ENCODE results near the gene KRTAP16-1.
A peak's percentile ranks its signal among the peaks of the same experiment; 100 is the strongest.

The KRTAP16-1 gene

GRCh38 chr17:41328207-41328606 is 19.1 kb upstream of the KRTAP16-1 start:
- no peak for DNase-seq

GRCh38 chr17:41327411-41328120 is 18.5 kb upstream of the KRTAP16-1 start:
- no peak for DNase-seq

GRCh38 chr17:41326173-41327145 is 17.4 kb upstream of the KRTAP16-1 start:
- no peak for DNase-seq

- no peak for DNase-seq
Observed at GRCh38 chr17:41325611-41326010, 16.5 kb upstream of the KRTAP16-1 start.

- DNase-seq: no peak
Observed at GRCh38 chr17:41325126-41325525, 16.0 kb upstream of the KRTAP16-1 start.

- no peak for DNase-seq
Observed at GRCh38 chr17:41324180-41325075, 15.3 kb upstream of the KRTAP16-1 start.

GRCh38 chr17:41322903-41323895 is 14.1 kb upstream of the KRTAP16-1 start:
- no peak for DNase-seq

- DNase-seq: peak; percentile 53
Observed at GRCh38 chr17:41322094-41322902, 13.2 kb upstream of the KRTAP16-1 start.

- DNase-seq: no peak
Observed at GRCh38 chr17:41318231-41318630, 9.1 kb upstream of the KRTAP16-1 start.

GRCh38 chr17:41315814-41316445 is 6.8 kb upstream of the KRTAP16-1 start:
- DNase-seq: peak; percentile 43

- no peak for DNase-seq
Observed at GRCh38 chr17:41315204-41315794, 6.2 kb upstream of the KRTAP16-1 start, which contains the start of gene KRTAP17-1. KRTAP17-1 (minus strand) TSS chr17:41315710; CDS start chr17:41315650, 60 bp downstream.

- no peak for DNase-seq
Observed at GRCh38 chr17:41311111-41311510, 2.0 kb upstream of the KRTAP16-1 start.

- peak; percentile 7 for DNase-seq
Observed at GRCh38 chr17:41308251-41308917, 725 bp downstream of the KRTAP16-1 start.

GRCh38 chr17:41307647-41308046 is 1.5 kb downstream of the KRTAP16-1 start:
- DNase-seq: no peak

GRCh38 chr17:41304091-41304490 is 5.0 kb downstream of the KRTAP16-1 start:
- DNase-seq: no peak

- no peak for DNase-seq
Observed at GRCh38 chr17:41302981-41303380, 6.1 kb downstream of the KRTAP16-1 start.

- peak; percentile 72 for DNase-seq
Observed at GRCh38 chr17:41301916-41302901, 6.9 kb downstream of the KRTAP16-1 start, which contains the start of gene KRTAP29-1. KRTAP29-1 (minus strand) TSS chr17:41302851; CDS start chr17:41302851, 0 bp downstream.
